Dermis blood vessel endothelial cell (primary cell): ENCODE measurements around the gene CCDC107. TPM values are rescaled to one million over a fixed set of nuclear protein-coding genes. Genes with fewer than 3 reads are reported as not detected.

ENCODE experiments used
- DNase-seq: peaks from one replicate; pipeline ENCODE4 v3.0.0; 2010
- total RNA-seq: library from RNA; depleted of rRNA; stranded (reverse); fragments of >200 nt; gene quantifications from 2 replicates; pipeline ENCODE4 v1.2.3, GENCODE V29; 2014

CCDC107 gene
- total RNA-seq, 1 donor from 2014 or later = 12.4 TPM

- no peak for DNase-seq
Measured at GRCh38 chr9:35662437-35662836, 4.3 kb downstream of the CCDC107 start.

DNA sequence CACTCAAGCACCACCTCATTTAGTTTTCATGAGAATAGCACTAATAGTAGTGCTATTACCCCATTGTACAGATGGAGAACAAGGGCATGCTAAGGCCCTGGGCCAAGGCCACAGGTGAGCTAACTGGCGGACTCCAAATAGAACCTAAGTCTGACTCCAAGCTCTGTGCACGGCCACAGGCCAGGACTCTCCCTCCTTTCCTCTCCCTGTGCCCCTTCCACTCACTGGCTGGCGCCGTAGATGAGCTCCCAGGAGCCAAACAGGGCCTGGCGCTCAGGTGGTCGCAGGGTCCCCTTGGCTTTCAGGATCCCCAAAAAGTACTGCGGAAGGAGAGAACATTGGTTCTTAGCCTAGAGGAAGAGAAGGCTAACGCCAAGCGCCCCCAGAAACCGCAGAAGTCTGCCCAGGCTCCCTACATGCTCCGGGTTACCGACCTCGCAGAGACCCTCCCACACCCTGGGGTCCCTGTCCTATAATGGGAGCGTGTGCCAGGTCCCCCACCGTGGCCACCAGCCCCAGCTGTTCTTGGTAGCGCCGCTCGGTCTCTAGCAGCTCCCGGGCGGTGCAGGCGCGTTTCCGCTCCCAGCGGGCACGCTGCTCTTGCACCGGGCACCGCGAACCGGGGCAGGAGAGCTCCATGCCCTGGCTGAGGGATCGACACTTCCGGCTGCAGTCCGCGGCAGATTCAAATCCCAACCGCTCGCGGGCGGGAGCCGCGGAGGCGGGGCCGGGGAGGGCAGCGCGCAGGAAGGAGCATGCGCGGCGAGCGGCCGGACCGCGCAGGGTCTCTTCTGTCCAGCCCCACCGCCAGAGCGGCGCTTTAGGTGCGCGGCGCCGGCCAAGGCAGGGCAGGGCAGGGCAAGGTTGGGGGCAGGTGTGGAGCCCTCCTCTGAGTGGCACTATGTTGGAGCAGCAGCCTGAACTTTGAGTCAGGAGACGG lies 6.7 kb downstream of the CCDC107 start, which contains the start of gene ARHGEF39:
Gene ARHGEF39, minus strand, starts transcription at position 665 of the 940 bp plus-strand sequence. Its CDS starts 26 bp downstream, at position 639.
- peak; percentile 81 for DNase-seq

DNA sequence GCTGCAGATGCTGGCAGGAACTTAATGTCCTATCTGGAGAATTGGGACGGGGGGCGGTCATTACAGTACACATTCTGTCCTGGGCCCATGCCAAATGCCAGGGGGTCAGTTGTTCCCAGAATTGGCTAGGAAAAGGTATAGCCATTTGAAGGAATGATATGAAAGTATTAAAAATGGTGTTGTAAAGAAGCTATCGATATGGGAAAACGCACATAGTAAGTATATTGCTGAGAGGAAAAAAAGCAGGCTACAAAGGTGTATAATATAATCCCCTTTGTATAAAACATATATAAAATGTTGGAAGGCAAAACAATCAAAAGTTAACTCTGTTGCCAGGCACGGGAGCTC lies 7.4 kb downstream of the CCDC107 start:
- no peak for DNase-seq

GRCh38 chr9:35666045-35666444 lies 8.0 kb downstream of the CCDC107 start:
- no peak for DNase-seq

- no peak for DNase-seq
Measured at GRCh38 chr9:35666549-35666948, 8.5 kb downstream of the CCDC107 start.

- no peak for DNase-seq
Measured at GRCh38 chr9:35667939-35668338, 9.8 kb downstream of the CCDC107 start.

GRCh38 chr9:35669331-35670145 lies 11.4 kb downstream of the CCDC107 start:
- DNase-seq = no peak

- DNase-seq = no peak
Measured at GRCh38 chr9:35673132-35674024, 15.3 kb downstream of the CCDC107 start, which contains the start of gene CA9. Gene CA9, plus strand, starts transcription at chr9:35673928. Its CDS starts 32 bp downstream, at chr9:35673960.

- DNase-seq = no peak
Measured at GRCh38 chr9:35674025-35674361, 15.9 kb downstream of the CCDC107 start.

GRCh38 chr9:35675204-35675603 lies 17.1 kb downstream of the CCDC107 start:
- DNase-seq = no peak

DNA sequence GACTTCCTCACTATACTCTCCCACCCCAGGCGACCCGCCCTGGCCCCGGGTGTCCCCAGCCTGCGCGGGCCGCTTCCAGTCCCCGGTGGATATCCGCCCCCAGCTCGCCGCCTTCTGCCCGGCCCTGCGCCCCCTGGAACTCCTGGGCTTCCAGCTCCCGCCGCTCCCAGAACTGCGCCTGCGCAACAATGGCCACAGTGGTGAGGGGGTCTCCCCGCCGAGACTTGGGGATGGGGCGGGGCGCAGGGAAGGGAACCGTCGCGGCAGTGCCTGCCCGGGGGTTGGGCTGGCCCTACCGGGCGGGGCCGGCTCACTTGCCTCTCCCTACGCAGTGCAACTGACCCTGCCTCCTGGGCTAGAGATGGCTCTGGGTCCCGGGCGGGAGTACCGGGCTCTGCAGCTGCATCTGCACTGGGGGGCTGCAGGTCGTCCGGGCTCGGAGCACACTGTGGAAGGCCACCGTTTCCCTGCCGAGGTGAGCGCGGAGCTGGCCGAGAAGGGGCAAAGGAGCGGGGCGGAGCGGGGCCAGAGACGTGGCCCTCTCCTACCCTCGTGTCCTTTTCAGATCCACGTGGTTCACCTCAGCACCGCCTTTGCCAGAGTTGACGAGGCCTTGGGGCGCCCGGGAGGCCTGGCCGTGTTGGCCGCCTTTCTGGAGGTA lies 17.8 kb downstream of the CCDC107 start:
- DNase-seq = peak; percentile 41

- no peak for DNase-seq
Measured at GRCh38 chr9:35679091-35679490, 21.0 kb downstream of the CCDC107 start.

DNA sequence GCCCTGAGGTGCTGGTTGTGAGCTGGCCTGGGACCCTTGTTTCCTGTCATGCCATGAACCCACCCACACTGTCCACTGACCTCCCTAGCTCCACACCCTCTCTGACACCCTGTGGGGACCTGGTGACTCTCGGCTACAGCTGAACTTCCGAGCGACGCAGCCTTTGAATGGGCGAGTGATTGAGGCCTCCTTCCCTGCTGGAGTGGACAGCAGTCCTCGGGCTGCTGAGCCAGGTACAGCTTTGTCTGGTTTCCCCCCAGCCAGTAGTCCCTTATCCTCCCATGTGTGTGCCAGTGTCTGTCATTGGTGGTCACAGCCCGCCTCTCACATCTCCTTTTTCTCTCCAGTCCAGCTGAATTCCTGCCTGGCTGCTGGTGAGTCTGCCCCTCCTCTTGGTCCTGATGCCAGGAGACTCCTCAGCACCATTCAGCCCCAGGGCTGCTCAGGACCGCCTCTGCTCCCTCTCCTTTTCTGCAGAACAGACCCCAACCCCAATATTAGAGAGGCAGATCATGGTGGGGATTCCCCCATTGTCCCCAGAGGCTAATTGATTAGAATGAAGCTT lies 21.8 kb downstream of the CCDC107 start:
- no peak for DNase-seq

GRCh38 chr9:35680331-35681105 lies 22.4 kb downstream of the CCDC107 start:
- no peak for DNase-seq

GRCh38 chr9:35681341-35682002 lies 23.4 kb downstream of the CCDC107 start:
- no peak for DNase-seq

- no peak for DNase-seq
Measured at GRCh38 chr9:35682051-35682450, 24.0 kb downstream of the CCDC107 start.

- no peak for DNase-seq
Measured at GRCh38 chr9:35682520-35683315, 24.6 kb downstream of the CCDC107 start.

- no peak for DNase-seq
Measured at GRCh38 chr9:35683323-35683722, 25.2 kb downstream of the CCDC107 start.

GRCh38 chr9:35684921-35685320 lies 26.8 kb downstream of the CCDC107 start:
- DNase-seq = no peak
